HepG2 (cell line): ENCODE results near the gene IL17RC. TPM values are rescaled to one million over a fixed set of nuclear protein-coding genes. Genes with fewer than 3 reads are reported as not detected.

Experiments
- FOXJ3 ChIP-seq: sonication (generic); formaldehyde crosslinking; IDR thresholded peaks from 2 replicates; pipeline ENCODE4 v1.4.0; 2020; ENCODE audit warnings: missing genetic modification reagents, mild to moderate bottlenecking, borderline replicate concordance
- HNRNPL ChIP-seq: fragments of 200-400 bp; formaldehyde crosslinking; IDR thresholded peaks from 2 replicates; pipeline ENCODE4 v1.6.1; 2017; ENCODE audit warnings: mild to moderate bottlenecking, low read depth, low read length
- HOXA5 ChIP-seq: sonication (generic); formaldehyde crosslinking; IDR thresholded peaks from 2 replicates; pipeline ENCODE4 v1.4.0; 2020; ENCODE audit warnings: missing genetic modification reagents
- KAT7 ChIP-seq: IDR thresholded peaks from 2 replicates; pipeline ENCODE4 v1.6.1; 2018; ENCODE audit warnings: borderline replicate concordance, missing compliant biosample characterization
- KDM5A ChIP-seq: fragments of 200-600 bp; sonication (generic); IDR thresholded peaks from 2 replicates; pipeline ENCODE4 v1.7.0; 2018; ENCODE audit warnings: antibody characterized with exemption, mild to moderate bottlenecking, low read length, borderline replicate concordance
- MED8 ChIP-seq: sonication (generic); formaldehyde crosslinking; IDR thresholded peaks from 2 replicates; pipeline ENCODE4 v1.8.1; 2023; ENCODE audit warnings: mild to moderate bottlenecking, missing genetic modification reagents; ENCODE audit not compliant: insufficient replicate concordance
- MIER2 ChIP-seq: IDR thresholded peaks from 2 replicates; pipeline ENCODE4 v1.6.1; 2016; ENCODE audit warnings: missing biosample characterization, missing genetic modification reagents
- NPAS2 ChIP-seq: sonication (generic); formaldehyde crosslinking; IDR thresholded peaks from 2 replicates; pipeline ENCODE4 v1.8.0; 2022; ENCODE audit warnings: mild to moderate bottlenecking, missing genetic modification reagents, borderline replicate concordance
- NR1H2 ChIP-seq: sonication (generic); formaldehyde crosslinking; IDR thresholded peaks from 2 replicates; pipeline ENCODE4 v1.8.1; 2022; ENCODE audit warnings: low read depth, missing genetic modification reagents, borderline replicate concordance
- POLR2A ChIP-seq, 2 experiments: IDR thresholded peaks; 2 replicates each; pipeline ENCODE4 v1.6.1; 2011; ENCODE audit warnings: low read depth in 2 of 2, low read length in 2 of 2, mild to moderate bottlenecking in 1 of 2, moderate library complexity in 1 of 2; ENCODE audit not compliant: insufficient read depth in 1 of 2
- PTBP1 ChIP-seq: fragments of 200-400 bp; formaldehyde crosslinking; IDR thresholded peaks from 2 replicates; pipeline ENCODE4 v1.6.1; 2018; ENCODE audit warnings: low read length, low read depth; ENCODE audit not compliant: poor library complexity, severe bottlenecking
- SAP130 ChIP-seq: IDR thresholded peaks from 2 replicates; pipeline ENCODE4 v1.6.1; 2016; ENCODE audit warnings: low read depth
- SIN3A ChIP-seq: IDR thresholded peaks from 2 replicates; pipeline ENCODE4 v1.6.1; 2011; ENCODE audit warnings: low read depth, mild to moderate bottlenecking, control low read depth, low read length, borderline replicate concordance
- SRSF9 ChIP-seq: fragments of 200-400 bp; formaldehyde crosslinking; IDR thresholded peaks from 2 replicates; pipeline ENCODE4 v1.6.1; 2018; ENCODE audit warnings: borderline replicate concordance, mild to moderate bottlenecking, low read depth, low read length; ENCODE audit not compliant: insufficient read depth, poor library complexity, severe bottlenecking
- ZC3H13 ChIP-seq: sonication (generic); formaldehyde crosslinking; IDR thresholded peaks from 2 replicates; pipeline ENCODE4 v1.8.1; 2023; ENCODE audit warnings: mild to moderate bottlenecking, missing genetic modification reagents, moderate library complexity
- ZKSCAN8 ChIP-seq: IDR thresholded peaks from 2 replicates; pipeline ENCODE4 v1.6.1; 2016; ENCODE audit warnings: borderline replicate concordance, missing genetic modification reagents, missing compliant biosample characterization
- ZNF615 ChIP-seq: sonication (generic); formaldehyde crosslinking; IDR thresholded peaks from 2 replicates; pipeline ENCODE4 v1.5.0; 2020; ENCODE audit warnings: mild to moderate bottlenecking, missing genetic modification reagents, borderline replicate concordance
- ZNF724P ChIP-seq: sonication (generic); formaldehyde crosslinking; IDR thresholded peaks from 2 replicates; pipeline ENCODE4 v1.8.0; 2022; ENCODE audit warnings: missing genetic modification reagents, borderline replicate concordance
- ZNF780A ChIP-seq: sonication (generic); formaldehyde crosslinking; IDR thresholded peaks from 2 replicates; pipeline ENCODE4 v1.8.0; 2022; ENCODE audit warnings: mild to moderate bottlenecking, missing genetic modification reagents, moderate library complexity
- ZNF800 ChIP-seq: sonication (generic); formaldehyde crosslinking; IDR thresholded peaks from 2 replicates; pipeline ENCODE4 v1.4.0; 2020; ENCODE audit warnings: missing genetic modification reagents
- polyA plus RNA-seq, 8 experiments: library from polyadenylated mRNA; depleted of rRNA in 3 of 8; stranded (reverse) in 7 of 8; unstranded in 1 of 8; fragments of >200 nt; fragmentation: Illumina TruSeq in 4 of 8; extraction: Trizol in 4 of 8; gene quantifications; 2 replicates each; pipeline versions ENCODE4 v1.2.1 to v1.2.3, GENCODE V29; 2011 to 2016; ENCODE audit warnings: low read depth in 4 of 8, missing spikeins in 1 of 8, mixed read lengths in 1 of 8; ENCODE audit not compliant: insufficient read depth in 1 of 8
- total RNA-seq, 5 experiments: library from RNA; depleted of rRNA; stranded (reverse); fragments of >200 nt; fragmentation: Illumina TruSeq; extraction: Trizol; gene quantifications; 2 replicates each; pipeline ENCODE4 v1.2.3, GENCODE V29; 2016; ENCODE audit warnings: low read depth in 1 of 5
- TF ChIP-seq, protein P1 (sequence below): sonication (generic); formaldehyde crosslinking; IDR thresholded peaks from 2 replicates; pipeline ENCODE4 v1.4.0; 2020; ENCODE audit warnings: missing genetic modification reagents, mild to moderate bottlenecking, borderline replicate concordance
- TF ChIP-seq, protein P2 (sequence below): sonication (generic); formaldehyde crosslinking; IDR thresholded peaks from 2 replicates; pipeline ENCODE4 v1.9.0; 2021; ENCODE audit warnings: missing genetic modification reagents, borderline replicate concordance

The IL17RC gene
- total and polyA plus RNA-seq, 2 of the 13 experiments (the other 11 are each of a cell fraction or from before 2014, with no cell fraction given) = 20.7 to 24.0 TPM

- TF ChIP-seq, protein P1, sequence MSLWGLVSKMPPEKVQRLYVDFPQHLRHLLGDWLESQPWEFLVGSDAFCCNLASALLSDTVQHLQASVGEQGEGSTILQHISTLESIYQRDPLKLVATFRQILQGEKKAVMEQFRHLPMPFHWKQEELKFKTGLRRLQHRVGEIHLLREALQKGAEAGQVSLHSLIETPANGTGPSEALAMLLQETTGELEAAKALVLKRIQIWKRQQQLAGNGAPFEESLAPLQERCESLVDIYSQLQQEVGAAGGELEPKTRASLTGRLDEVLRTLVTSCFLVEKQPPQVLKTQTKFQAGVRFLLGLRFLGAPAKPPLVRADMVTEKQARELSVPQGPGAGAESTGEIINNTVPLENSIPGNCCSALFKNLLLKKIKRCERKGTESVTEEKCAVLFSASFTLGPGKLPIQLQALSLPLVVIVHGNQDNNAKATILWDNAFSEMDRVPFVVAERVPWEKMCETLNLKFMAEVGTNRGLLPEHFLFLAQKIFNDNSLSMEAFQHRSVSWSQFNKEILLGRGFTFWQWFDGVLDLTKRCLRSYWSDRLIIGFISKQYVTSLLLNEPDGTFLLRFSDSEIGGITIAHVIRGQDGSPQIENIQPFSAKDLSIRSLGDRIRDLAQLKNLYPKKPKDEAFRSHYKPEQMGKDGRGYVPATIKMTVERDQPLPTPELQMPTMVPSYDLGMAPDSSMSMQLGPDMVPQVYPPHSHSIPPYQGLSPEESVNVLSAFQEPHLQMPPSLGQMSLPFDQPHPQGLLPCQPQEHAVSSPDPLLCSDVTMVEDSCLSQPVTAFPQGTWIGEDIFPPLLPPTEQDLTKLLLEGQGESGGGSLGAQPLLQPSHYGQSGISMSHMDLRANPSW (CRISPR knock-in tag) = no peak
- TF ChIP-seq ZNF615 (CRISPR knock-in tag) (no peak), NPAS2 (CRISPR knock-in tag) (no peak), ZNF800 (CRISPR knock-in tag) (peak; percentile 42), POLR2A (IDR thresholded peaks at IDR 0.05; ENCODE audit: insufficient read depth in 1 of 2, low read depth in 2 of 2, low read length in 2 of 2) (peak; percentile 71 to 91), HOXA5 (CRISPR knock-in tag) (peak; percentile 81; the same call in 1 of the 2 replicates), MED8 (no peak), SRSF9 (no peak), PTBP1 (no peak), ZNF780A (0 out of 2 replicates have a peak, but pooled peaks have one; percentile 1), MIER2 (CRISPR knock-in tag) (no peak), ZNF724P (CRISPR knock-in tag) (0 out of 2 replicates have a peak, but pooled peaks have one; percentile 31), SIN3A (peak; percentile 87; the same call in 1 of the 2 replicates), NR1H2 (CRISPR knock-in tag) (0 out of 2 replicates have a peak, but pooled peaks have one; percentile 11), HNRNPL (0 out of 2 replicates have a peak, but pooled peaks have one; percentile 39), ZC3H13 (CRISPR knock-in tag) (0 out of 2 replicates have a peak, but pooled peaks have one; percentile 23), SAP130 (peak; percentile 93), ZKSCAN8 (CRISPR knock-in tag) (peak; percentile 17; the same call in 1 of the 2 replicates), KAT7 (no peak; the same call in 1 of the 2 replicates), KDM5A (peak; percentile 58; the same call in 1 of the 2 replicates), FOXJ3 (CRISPR knock-in tag) (peak; percentile 9; the same call in 1 of the 2 replicates)
- TF ChIP-seq, protein P2, sequence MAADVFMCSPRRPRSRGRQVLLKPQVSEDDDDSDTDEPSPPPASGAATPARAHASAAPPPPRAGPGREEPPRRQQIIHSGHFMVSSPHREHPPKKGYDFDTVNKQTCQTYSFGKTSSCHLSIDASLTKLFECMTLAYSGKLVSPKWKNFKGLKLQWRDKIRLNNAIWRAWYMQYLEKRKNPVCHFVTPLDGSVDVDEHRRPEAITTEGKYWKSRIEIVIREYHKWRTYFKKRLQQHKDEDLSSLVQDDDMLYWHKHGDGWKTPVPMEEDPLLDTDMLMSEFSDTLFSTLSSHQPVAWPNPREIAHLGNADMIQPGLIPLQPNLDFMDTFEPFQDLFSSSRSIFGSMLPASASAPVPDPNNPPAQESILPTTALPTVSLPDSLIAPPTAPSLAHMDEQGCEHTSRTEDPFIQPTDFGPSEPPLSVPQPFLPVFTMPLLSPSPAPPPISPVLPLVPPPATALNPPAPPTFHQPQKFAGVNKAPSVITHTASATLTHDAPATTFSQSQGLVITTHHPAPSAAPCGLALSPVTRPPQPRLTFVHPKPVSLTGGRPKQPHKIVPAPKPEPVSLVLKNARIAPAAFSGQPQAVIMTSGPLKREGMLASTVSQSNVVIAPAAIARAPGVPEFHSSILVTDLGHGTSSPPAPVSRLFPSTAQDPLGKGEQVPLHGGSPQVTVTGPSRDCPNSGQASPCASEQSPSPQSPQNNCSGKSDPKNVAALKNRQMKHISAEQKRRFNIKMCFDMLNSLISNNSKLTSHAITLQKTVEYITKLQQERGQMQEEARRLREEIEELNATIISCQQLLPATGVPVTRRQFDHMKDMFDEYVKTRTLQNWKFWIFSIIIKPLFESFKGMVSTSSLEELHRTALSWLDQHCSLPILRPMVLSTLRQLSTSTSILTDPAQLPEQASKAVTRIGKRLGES = peak; percentile 17; the same call in 1 of the 2 replicates
Observed at GRCh38 chr3:9933561-9934234, 16.8 kb downstream of the IL17RC start, which contains the start of gene CRELD1 (continued).
